Sigmoid colon (tissue), 4 donors: ENCODE measurements around the gene EPO.

Experiments used
- CTCF ChIP-seq, 4 experiments: fragments of 450-650 bp in 3 of 4; fragments of 200-600 bp in 1 of 4; IDR thresholded peaks; one replicate each; pipeline ENCODE4 v1.5.1; 2016 to 2019; ENCODE audit warnings: antibody characterized with exemption in 4 of 4, mild to moderate bottlenecking in 3 of 4, moderate library complexity in 2 of 4
- EP300 ChIP-seq, 4 donors: sonication (generic); formaldehyde crosslinking; IDR thresholded peaks; one replicate each; pipeline ENCODE4 v1.6.1; 2017; ENCODE audit warnings: antibody characterized with exemption in 4 of 4
- POLR2A ChIP-seq, 2 donors: fragments of 450-650 bp; IDR thresholded peaks; one replicate each; pipeline ENCODE4 v1.6.1; 2016; ENCODE audit warnings: antibody characterized with exemption in 2 of 2, mild to moderate bottlenecking in 2 of 2, moderate library complexity in 2 of 2
- POLR2AphosphoS5 ChIP-seq, 4 donors: sonication (generic); formaldehyde crosslinking; IDR thresholded peaks; one replicate each; pipeline ENCODE4 v1.6.1; 2017; ENCODE audit warnings: antibody characterized with exemption in 4 of 4

- no peak for TF ChIP-seq CTCF (IDR thresholded peaks at IDR 0.05)
- no peak for TF ChIP-seq POLR2A (IDR thresholded peaks at IDR 0.05)
- no peak for TF ChIP-seq POLR2AphosphoS5 (IDR thresholded peaks at IDR 0.05)
- no peak for TF ChIP-seq EP300 (IDR thresholded peaks at IDR 0.05)
Measured at GRCh38 chr7:100714725-100715124, 5.5 kb upstream of the EPO start.
